GM19099 (cell line): ENCODE data around the gene TUBA3E.

Experiments
- POLR2A ChIP-seq: IDR thresholded peaks from 3 replicates; pipeline ENCODE4 v1.6.1; 2011; ENCODE audit warnings: low read depth; ENCODE audit not compliant: insufficient read length; ENCODE audit errors: extremely low read depth

Gene TUBA3E

GRCh38 chr2:130198343-130198742 is at the start of gene TUBA3E:
Gene TUBA3E (minus strand): TSS chr2:130198439. CDS start chr2:130198360, 79 bp downstream.
- no peak for TF ChIP-seq POLR2A

DNA sequence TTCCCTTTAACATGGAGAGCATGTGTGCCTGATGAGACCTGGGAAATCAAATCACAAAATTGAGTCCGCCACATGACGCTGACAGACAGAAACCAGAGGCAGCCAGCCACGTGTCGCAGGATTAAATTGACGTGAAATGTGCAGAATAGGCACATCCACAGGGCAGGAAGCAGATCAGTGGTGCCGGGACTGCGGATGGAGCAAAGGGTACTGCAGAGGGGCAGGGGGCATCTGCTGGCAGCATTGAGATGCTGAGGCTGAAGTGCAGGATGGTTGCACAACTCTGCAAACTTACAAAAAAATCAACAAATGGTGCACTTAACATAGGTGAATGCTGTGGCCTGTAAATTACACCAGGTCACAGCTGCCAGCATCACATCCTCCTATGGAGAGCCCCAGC is 48.2 kb upstream of the TUBA3E start:
- TF ChIP-seq POLR2A, result no peak

GRCh38 chr2:130245976-130246375 is 47.7 kb upstream of the TUBA3E start:
- no peak for TF ChIP-seq POLR2A

GRCh38 chr2:130243359-130243758 is 45.1 kb upstream of the TUBA3E start:
- TF ChIP-seq POLR2A, result no peak

- no peak for TF ChIP-seq POLR2A
These were observed 42.9 kb upstream of the TUBA3E start for GRCh38 chr2:130241041-130241707.

DNA sequence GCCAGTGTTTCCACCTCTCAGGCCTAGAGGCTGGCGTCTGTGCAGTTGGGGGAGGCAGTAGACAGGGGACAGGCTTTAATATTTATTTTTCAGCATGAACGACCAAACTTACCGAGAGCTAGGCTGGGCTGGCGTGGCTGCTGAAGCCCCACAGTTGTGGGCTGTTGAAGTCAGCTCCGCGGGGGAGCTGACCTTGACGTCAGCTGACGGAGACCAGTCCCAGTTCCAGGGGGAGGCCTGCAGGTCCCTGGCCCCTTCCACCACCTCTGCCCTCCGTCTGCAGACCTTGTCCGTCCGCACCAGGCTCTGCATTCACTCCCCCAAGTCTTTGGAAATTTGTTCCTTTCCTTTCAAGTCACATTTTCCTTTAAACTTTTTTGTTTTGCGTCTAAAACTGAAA is 33.4 kb upstream of the TUBA3E start:
- no peak for TF ChIP-seq POLR2A

DNA sequence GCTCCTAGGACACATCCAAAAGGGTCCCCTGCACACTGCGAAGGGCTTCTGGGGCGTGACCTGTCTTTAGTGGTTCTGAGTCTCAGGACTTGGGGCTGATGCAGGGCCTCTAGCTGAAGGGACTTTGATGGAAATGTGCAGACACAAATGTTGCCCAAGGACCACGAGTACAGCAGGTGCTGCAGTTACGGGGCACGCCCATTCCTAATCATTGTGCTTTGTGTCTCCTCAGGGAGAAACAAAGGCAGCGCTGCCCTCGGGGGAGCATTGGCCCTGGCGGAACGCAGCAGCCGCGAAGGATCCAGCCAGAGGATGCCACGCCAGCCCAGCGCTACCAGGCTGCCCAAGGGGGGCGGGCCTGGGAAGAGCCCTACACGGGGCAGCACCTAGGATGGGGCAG is 8.0 kb downstream of the TUBA3E start:
- no peak for TF ChIP-seq POLR2A

GRCh38 chr2:130187268-130187667 is 11.0 kb downstream of the TUBA3E start:
- no peak for TF ChIP-seq POLR2A

- TF ChIP-seq POLR2A, result no peak
These were observed 11.8 kb downstream of the TUBA3E start for GRCh38 chr2:130186391-130186790.

DNA sequence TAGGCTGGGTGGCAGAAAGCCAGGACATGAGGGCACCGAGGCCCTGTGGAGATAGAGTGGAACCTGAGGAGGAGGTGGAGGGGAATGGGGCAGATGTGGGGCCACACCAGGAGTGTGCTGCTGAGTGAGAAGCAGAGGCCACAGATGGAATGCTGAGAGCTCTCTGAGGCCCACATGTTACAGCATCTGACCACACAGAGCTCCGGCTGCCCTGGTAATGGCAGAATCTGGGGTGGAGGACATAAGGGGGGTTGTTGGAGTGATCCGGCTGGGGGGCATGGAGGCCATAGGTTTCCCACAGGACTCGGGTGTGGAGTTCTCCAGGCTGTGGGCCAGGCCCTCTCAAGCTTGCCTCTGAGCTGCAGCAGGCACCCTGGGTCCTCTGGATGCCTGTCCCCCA is 12.3 kb downstream of the TUBA3E start:
- TF ChIP-seq POLR2A, result no peak

GRCh38 chr2:130185436-130185835 is 12.8 kb downstream of the TUBA3E start:
- no peak for TF ChIP-seq POLR2A

DNA sequence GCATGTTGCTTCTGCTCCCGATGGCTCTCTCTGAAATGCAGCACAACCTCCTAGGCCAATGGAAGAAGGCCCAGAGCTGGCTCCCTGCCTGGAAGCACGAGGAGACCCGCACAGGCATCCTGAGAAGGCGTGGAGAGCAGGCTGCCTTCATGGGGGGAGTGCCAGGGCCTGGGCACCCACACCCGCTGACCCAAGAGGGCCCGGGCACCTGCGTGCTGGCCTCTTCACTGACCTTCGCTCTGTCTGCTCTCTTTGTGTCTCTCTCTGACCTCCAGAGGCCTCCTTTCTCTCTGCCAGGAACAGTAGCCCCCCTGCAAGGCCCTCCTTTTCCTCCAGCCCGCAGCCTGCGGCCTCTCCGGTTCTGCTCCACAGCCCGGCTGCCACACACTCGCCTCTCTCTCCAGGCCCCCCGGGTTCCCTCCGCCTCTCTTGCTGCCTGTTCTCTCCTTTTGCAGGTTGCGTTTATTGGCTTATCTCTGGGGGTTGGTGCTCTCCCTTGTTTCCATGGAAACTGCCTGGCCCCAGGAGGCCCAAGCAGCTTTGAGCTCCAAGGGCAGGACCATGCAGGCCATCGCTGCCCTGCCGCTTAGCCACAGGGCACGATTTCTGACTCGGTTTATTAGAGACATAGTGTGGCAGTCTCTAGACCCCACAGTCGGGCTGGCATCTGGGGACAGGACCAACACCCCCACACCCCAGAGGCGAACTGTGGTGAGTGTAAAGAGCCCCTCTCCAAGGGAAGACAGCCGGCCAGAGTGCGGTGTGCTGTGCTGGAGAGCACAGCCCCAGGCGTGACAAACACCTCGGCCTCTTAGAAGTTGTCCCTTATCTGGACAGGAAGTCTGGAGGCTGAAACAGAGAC is 14.5 kb downstream of the TUBA3E start:
- TF ChIP-seq POLR2A, result no peak

- peak; percentile 71 for TF ChIP-seq POLR2A
These were observed 16.2 kb downstream of the TUBA3E start, which contains the start of gene MZT2B for GRCh38 chr2:130181880-130182682. Gene MZT2B (plus strand): TSS chr2:130182262. CDS start chr2:130182283, 21 bp downstream.

- no peak for TF ChIP-seq POLR2A
These were observed 16.8 kb downstream of the TUBA3E start, which contains the start of gene SMPD4 for GRCh38 chr2:130181325-130181879. Gene SMPD4 (minus strand): TSS chr2:130181602. CDS start chr2:130176592, 5,010 bp downstream.

DNA sequence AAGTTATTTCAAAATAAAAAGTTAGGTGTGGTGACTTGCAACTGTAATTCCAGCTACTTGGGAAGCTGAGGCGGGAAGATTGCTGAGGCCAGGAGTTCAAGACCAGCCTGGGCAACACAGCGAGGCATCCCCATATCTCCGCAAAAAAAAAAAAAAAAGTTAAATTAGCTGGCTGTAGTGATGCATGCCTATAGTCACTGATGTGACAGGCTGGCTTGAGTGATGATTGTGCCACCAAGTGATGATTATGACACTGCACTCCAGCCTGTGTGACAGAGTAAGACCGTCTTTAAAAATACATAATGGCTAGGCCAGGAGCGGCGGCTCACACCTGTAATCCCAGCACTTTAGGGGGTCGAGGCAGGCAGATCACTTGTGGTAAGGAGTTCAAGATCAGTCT is 28.3 kb downstream of the TUBA3E start:
- no peak for TF ChIP-seq POLR2A

- TF ChIP-seq POLR2A, result no peak
These were observed 32.8 kb downstream of the TUBA3E start for GRCh38 chr2:130165293-130166016.
